ENCODE measurements around the gene NPTN. TPM values are rescaled to one million over a fixed set of nuclear protein-coding genes. Genes with fewer than 3 reads are reported as not detected.
A peak's percentile ranks its signal among the peaks of the same experiment; 100 is the strongest.
"Not testable (repeated sequence)": the region's sequence is repeated elsewhere in the genome, so short reads cannot be mapped to it uniquely, and the experiment has no call there.

NPTN gene
- total RNA-seq, 4 donors from 2014 or later = 84.3 to 118 (median 106) TPM

DNA sequence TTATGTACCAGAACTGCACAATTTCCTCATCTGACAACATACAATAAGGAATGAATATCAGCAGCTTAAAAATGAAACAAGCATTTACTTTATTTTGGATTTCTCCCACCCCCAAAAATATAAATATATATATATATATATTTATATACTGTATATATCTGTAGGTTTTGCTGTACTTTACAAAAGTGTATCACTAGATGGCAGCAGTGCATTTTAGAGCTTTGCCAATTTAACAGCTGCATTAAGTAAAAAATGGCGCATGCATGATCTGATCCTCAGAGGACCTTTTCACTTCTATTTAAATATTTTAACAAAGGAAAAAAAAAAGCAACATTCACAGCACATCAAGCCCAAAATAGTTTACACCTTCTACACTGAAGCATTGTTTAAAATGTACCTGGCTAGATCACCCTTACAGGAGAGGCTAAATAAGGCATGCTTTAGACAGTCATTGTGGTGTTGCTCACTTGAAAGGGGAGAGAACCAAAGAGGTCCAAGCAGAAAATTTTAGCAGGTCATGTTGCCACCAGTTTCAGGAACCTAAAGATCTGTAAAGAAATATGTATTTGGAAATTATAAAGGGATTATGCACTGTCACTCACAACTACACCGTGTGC lies 72.6 kb downstream of the NPTN start:
- Histone ChIP-seq H3K4me3 (no peak overlapping the region), H3K27me3 (no peaks in the 10 kb centered on the region), H3K27ac (no peak overlapping the region), H3K36me3 (peaks cover 0 to 76% (median 11%) of the 10 kb centered on the region in 3 donors), H3K9me3 (no peaks in the 10 kb centered on the region), H3K4me1 (peaks cover 0 to 13% (median 0%) of the 10 kb centered on the region in 4 donors)
- 48 to 52% methylated on average over 2 of the region's 2 CpGs for WGBS, 2 donors
- TF ChIP-seq EP300 (IDR thresholded peaks at IDR 0.05) (no peak), POLR2A (IDR thresholded peaks at IDR 0.05) (no peak)
- TF ChIP-seq, protein P1, sequence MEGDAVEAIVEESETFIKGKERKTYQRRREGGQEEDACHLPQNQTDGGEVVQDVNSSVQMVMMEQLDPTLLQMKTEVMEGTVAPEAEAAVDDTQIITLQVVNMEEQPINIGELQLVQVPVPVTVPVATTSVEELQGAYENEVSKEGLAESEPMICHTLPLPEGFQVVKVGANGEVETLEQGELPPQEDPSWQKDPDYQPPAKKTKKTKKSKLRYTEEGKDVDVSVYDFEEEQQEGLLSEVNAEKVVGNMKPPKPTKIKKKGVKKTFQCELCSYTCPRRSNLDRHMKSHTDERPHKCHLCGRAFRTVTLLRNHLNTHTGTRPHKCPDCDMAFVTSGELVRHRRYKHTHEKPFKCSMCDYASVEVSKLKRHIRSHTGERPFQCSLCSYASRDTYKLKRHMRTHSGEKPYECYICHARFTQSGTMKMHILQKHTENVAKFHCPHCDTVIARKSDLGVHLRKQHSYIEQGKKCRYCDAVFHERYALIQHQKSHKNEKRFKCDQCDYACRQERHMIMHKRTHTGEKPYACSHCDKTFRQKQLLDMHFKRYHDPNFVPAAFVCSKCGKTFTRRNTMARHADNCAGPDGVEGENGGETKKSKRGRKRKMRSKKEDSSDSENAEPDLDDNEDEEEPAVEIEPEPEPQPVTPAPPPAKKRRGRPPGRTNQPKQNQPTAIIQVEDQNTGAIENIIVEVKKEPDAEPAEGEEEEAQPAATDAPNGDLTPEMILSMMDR (IDR thresholded peaks at IDR 0.05) = peak in 4 of 5 experiments; percentile 30 to 44 (median 38)
- DNase-seq (ENCODE audit: low spot score in 2 of 2) = peak in 1 of 2 donors; percentile 36

DNA sequence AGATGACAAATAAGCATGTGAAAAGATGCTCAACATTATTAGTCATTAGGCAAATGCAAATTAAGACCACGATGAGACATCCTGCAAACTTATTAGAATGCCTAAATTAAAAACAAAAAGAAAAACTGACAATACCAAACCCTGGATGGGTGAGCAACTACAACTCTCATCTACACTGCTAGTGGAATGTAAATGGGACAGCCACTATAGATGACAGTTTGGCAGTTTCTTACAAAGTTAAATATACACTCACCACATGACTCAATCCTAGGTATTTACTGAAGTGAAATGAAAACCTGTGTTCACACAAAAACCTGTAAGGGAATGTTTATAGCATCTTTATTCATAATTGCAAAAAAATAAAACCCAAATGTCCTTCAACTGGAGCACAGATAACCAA lies 74.7 kb downstream of the NPTN start:
- 90 to 92% methylated on average over 1 of the region's 1 CpG for WGBS, 2 donors
- H3K27me3 ChIP-seq = no peaks in the 10 kb centered on the region
- no peak for DNase-seq (ENCODE audit: low spot score in 2 of 2)
- H3K4me1 ChIP-seq = no peaks in the 10 kb centered on the region
- H3K4me3 ChIP-seq = no peak overlapping the region
- TF ChIP-seq EP300 (IDR thresholded peaks at IDR 0.05) (no peak), POLR2A (IDR thresholded peaks at IDR 0.05) (no peak)
- TF ChIP-seq, protein P1 (IDR thresholded peaks at IDR 0.05) = no peak
- no peak overlapping the region for H3K27ac ChIP-seq
- H3K9me3 ChIP-seq = no peaks in the 10 kb centered on the region
- H3K36me3 ChIP-seq = peaks cover 0 to 80% (median 11%) of the 10 kb centered on the region in 3 donors

DNA sequence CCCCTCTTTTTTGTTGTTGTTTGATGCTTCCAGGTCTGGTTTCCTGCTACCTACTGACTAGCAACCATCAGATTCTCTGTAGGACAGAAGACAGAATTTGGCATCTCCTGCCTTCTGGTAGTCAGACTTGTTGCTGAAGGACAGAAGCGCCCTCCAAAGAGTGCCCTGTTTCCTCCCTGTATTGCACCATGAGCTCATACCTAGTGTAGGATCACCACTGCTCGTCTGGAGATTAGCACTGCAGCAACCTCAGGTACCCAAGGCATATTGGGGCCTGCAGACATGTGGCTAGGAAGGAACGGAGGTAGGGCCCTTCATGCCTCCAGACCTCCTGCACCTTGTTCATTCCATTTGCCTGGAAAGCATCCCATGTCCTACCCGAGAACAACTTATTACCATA lies 78.1 kb downstream of the NPTN start:
- H3K4me1 ChIP-seq = no peaks in the 10 kb centered on the region
- WGBS, 2 donors = 90 to 92% methylated on average over 4 of the region's 4 CpGs
- DNase-seq (ENCODE audit: low spot score in 2 of 2) = no peak
- no peaks in the 10 kb centered on the region for H3K9me3 ChIP-seq
- H3K27ac ChIP-seq = no peak overlapping the region
- H3K27me3 ChIP-seq = no peaks in the 10 kb centered on the region
- no peak overlapping the region for H3K4me3 ChIP-seq
- peaks cover 0 to 55% (median 8%) of the 10 kb centered on the region in 3 donors for H3K36me3 ChIP-seq
- TF ChIP-seq, protein P1 (IDR thresholded peaks at IDR 0.05) = no peak
- no peak for TF ChIP-seq POLR2A (IDR thresholded peaks at IDR 0.05)
- no peak for TF ChIP-seq EP300 (IDR thresholded peaks at IDR 0.05)

DNA sequence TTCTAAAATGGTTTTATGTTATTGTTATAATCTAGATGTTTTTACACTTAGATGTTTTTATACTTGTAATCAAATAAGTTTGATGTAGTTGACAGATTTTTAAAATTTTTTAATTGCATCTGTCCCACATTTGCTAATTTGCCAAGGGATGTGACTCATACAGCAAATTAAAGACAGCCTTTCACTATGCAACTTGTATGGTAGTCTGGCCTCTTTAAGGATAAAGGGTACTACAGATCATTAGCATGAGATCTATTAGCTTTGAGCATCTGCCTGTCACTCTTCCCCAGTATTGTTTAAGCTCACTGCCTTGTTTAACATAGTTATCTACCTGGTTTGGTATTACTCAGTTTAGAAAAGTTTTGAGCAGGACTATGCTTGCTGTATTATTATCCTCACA lies 83.0 kb downstream of the NPTN start:
- no peak overlapping the region for H3K27ac ChIP-seq
- DNase-seq (ENCODE audit: low spot score in 2 of 2) = no peak
- H3K27me3 ChIP-seq = no peaks in the 10 kb centered on the region
- no peaks in the 10 kb centered on the region for H3K9me3 ChIP-seq
- H3K36me3 ChIP-seq = peaks cover 0 to 10% (median 0%) of the 10 kb centered on the region in 3 donors
- no peaks in the 10 kb centered on the region for H3K4me1 ChIP-seq
- H3K4me3 ChIP-seq = no peak overlapping the region
- no peak for TF ChIP-seq EP300 (IDR thresholded peaks at IDR 0.05)
- TF ChIP-seq POLR2A (IDR thresholded peaks at IDR 0.05) = no peak
- TF ChIP-seq, protein P1 (IDR thresholded peaks at IDR 0.05) = no peak

DNA sequence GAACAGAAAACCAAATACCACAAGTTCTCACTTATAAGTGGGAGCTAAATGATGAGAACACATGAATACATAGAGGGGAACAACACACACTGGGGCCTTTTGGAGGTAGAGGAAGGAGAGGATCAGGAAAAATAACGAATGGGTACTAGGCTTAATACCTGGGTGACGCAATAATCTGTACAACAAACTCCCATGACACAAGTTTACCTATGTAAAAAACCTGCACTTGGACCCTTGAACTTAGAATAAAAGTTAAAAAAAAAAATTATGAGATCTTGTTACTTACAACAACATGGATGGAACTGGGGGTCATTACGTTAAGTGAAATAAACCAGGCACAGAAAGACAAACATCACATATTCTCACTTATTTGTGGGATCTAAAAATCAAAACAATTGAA lies 84.3 kb downstream of the NPTN start:
- H3K4me3 ChIP-seq; H3K27me3 ChIP-seq; DNase-seq (ENCODE audit: low spot score in 2 of 2); H3K27ac ChIP-seq; H3K36me3 ChIP-seq; H3K4me1 ChIP-seq; H3K9me3 ChIP-seq: not testable (repeated sequence)
- 90 to 96% methylated on average over 3 of the region's 3 CpGs for WGBS, 2 donors

DNA sequence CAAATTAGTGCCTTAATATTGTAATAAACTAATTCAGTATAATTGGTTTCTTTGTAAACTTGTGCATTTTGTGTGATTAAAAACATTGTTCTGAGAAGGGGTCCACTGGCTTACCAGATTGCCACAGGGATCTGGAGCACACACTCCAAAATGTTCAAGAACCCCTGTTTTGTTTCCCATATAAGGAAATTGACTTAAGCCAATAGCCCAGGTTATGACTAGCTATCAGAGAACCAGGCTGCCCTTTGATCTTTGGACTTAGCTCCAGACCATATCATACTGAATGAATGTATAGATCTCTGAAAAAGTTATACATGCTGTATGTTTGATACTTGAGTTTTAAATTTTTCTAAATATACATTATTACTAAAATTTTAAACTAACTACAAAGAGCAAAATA lies 91.7 kb downstream of the NPTN start:
- Histone ChIP-seq H3K4me3 (no peak overlapping the region), H3K36me3 (peaks cover 0 to 5% (median 0%) of the 10 kb centered on the region in 3 donors), H3K27ac (no peak overlapping the region), H3K27me3 (no peaks in the 10 kb centered on the region), H3K9me3 (no peaks in the 10 kb centered on the region), H3K4me1 (no peaks in the 10 kb centered on the region)
- TF ChIP-seq EP300 (IDR thresholded peaks at IDR 0.05) (no peak), POLR2A (IDR thresholded peaks at IDR 0.05) (no peak)
- TF ChIP-seq, protein P1 (IDR thresholded peaks at IDR 0.05) = no peak
- DNase-seq (ENCODE audit: low spot score in 2 of 2) = no peak
